ENCODE results near the gene DZANK1. TPM values are rescaled to one million over a fixed set of nuclear protein-coding genes. Genes with fewer than 3 reads are reported as not detected.

DZANK1 gene
- total and polyA plus RNA-seq, 9 of the 15 experiments (the other 6 are each of a cell fraction or from before 2014, with no cell fraction given), result 0.04 to 0.18 (median 0.11) TPM; not detected in 2

- Histone ChIP-seq H4K20me1 (replicated peaks; ENCODE audit: control insufficient read depth, insufficient read depth, low read length) (no peaks in the 10 kb centered on the region), H3K4me3 (no peak overlapping the region), H3K36me3 (ENCODE audit: control insufficient read depth, insufficient read depth, low read length) (no peaks in the 10 kb centered on the region), H3K4me1 (replicated peaks in 1 of 2; ENCODE audit: control insufficient read depth in 2 of 2, insufficient read depth in 2 of 2, low read length in 2 of 2) (no peaks in the 10 kb centered on the region), H3K27ac (ENCODE audit: extremely low read depth, low read depth, low read length) (no peak overlapping the region), H2AFZ (ENCODE audit: low read depth, low read length) (no peak overlapping the region), H3K9me1 (ENCODE audit: control insufficient read depth, insufficient read depth, low read length) (no peaks in the 10 kb centered on the region), H3K27me3 (ENCODE audit: control insufficient read depth in 2 of 2, insufficient read depth in 2 of 2, low read length in 2 of 2) (peaks cover 0 to 6% of the 10 kb centered on the region in 2 experiments; a peak in 3 of 5 replicates), H3K79me2 (ENCODE audit: control insufficient read depth, insufficient read depth, low read length) (no peaks in the 10 kb centered on the region), H3K9ac (ENCODE audit: insufficient read depth in 1 of 2, low read depth in 2 of 2, low read length in 2 of 2) (no peak overlapping the region), H3K9me3 (replicated peaks; ENCODE audit: control insufficient read depth, insufficient read depth, low read depth, low read length) (no peaks in the 10 kb centered on the region), H3K4me2 (ENCODE audit: insufficient read depth, low read length) (no peak overlapping the region)
- TF ChIP-seq MTA1 (IDR thresholded peaks at IDR 0.05; ENCODE audit: borderline replicate concordance), result no peak
- no peak for TF ChIP-seq MAFF (IDR thresholded peaks at IDR 0.05; ENCODE audit: low read length)
- no peak for TF ChIP-seq HMGXB4 (CRISPR knock-in tag; IDR thresholded peaks at IDR 0.05)
- no peak for TF ChIP-seq ZSCAN32 (CRISPR knock-in tag; IDR thresholded peaks at IDR 0.05)
- TF ChIP-seq, protein P1, sequence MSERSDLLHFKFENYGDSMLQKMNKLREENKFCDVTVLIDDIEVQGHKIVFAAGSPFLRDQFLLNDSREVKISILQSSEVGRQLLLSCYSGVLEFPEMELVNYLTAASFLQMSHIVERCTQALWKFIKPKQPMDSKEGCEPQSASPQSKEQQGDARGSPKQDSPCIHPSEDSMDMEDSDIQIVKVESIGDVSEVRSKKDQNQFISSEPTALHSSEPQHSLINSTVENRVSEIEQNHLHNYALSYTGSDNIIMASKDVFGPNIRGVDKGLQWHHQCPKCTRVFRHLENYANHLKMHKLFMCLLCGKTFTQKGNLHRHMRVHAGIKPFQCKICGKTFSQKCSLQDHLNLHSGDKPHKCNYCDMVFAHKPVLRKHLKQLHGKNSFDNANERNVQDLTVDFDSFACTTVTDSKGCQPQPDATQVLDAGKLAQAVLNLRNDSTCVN (CRISPR knock-in tag; IDR thresholded peaks at IDR 0.05), result no peak
- no peak for TF ChIP-seq FOXM1 (IDR thresholded peaks at IDR 0.05; ENCODE audit: low read depth)
- no peak for TF ChIP-seq FOXM1 (CRISPR knock-in tag; IDR thresholded peaks at IDR 0.05; ENCODE audit: low read depth)
- no peak for TF ChIP-seq RBM34 (IDR thresholded peaks at IDR 0.05; ENCODE audit: borderline replicate concordance, insufficient read depth, low read length)
- TF ChIP-seq TSC22D4 (tag; IDR thresholded peaks at IDR 0.05), result no peak
- no peak for TF ChIP-seq ZNF696 (CRISPR knock-in tag; conservative IDR thresholded peaks at IDR 0.05)
- no peak for TF ChIP-seq MLX (CRISPR knock-in tag; conservative IDR thresholded peaks at IDR 0.05)
- TF ChIP-seq ILK (tag; IDR thresholded peaks at IDR 0.05; ENCODE audit: borderline replicate concordance, low read depth), result no peak
- no peak for TF ChIP-seq RAD51 (IDR thresholded peaks at IDR 0.05; ENCODE audit: borderline replicate concordance, low read depth)
- no peak for TF ChIP-seq LEF1 (IDR thresholded peaks at IDR 0.05)
- TF ChIP-seq THRAP3 (IDR thresholded peaks at IDR 0.05; ENCODE audit: borderline replicate concordance), result no peak
- in situ Hi-C loops (cut with MboI) (no loop called here), intact Hi-C loops (cut with micrococcal nuclease) (no loop called here)
- POLR2A ChIA-PET, result no interaction called here
- DNase-seq (ENCODE audit: extremely low read depth in 1 of 4, low spot score in 3 of 4) (no peak), FAIRE-seq (no peak), ATAC-seq (no peak)
- CTCF ChIA-PET (ENCODE audit: low intra/inter-chr PET ratio), result no interaction called here
- 8% methylated on average over 3 of the region's 3 CpGs for WGBS (ENCODE audit: insufficient coverage, low coverage, missing lambda C conversion rate)
- no TSS peak for BruUV-seq (replicated peaks)
Observed at GRCh38 chr20:18428490-18429173, 38.2 kb downstream of the DZANK1 start.
